GM12878 (cell line): Measurements from ENCODE around the gene YPEL2. TPM values are rescaled to one million over a fixed set of nuclear protein-coding genes. Genes with fewer than 3 reads are reported as not detected.

Source experiments
- ATAC-seq: fragments of 200-7000 bp; cut with Tn5 transposase; 3 replicates; pipeline ENCODE4 v1.9.1; 2020; ENCODE audit warnings: mild to moderate bottlenecking, moderate library complexity
- BruUV-seq: library from RNA; stranded (reverse); fragments of 400-500 nt; replicated peaks from 2 replicates; lab custom pipeline; 2021; lab: Mats Ljungman, UMichigan
- CTCF ChIA-PET: fragments of 300-600 bp; sonication (Branson Sonifier 250); formaldehyde crosslinking; extraction: SDS; loops from one replicate; lab custom pipeline; 2021; ENCODE audit warnings: inconsistent platforms; lab: Yijun Ruan, JAX
- POLR2A ChIA-PET: fragments of 350-600 bp; formaldehyde crosslinking; extraction: SDS; loops from one replicate; lab custom pipeline; 2021; ENCODE audit warnings: inconsistent platforms; lab: Charles Lee
- RAD21 ChIA-PET: fragments of 300-600 bp; sonication (Branson Sonifier 250); formaldehyde crosslinking; loops from one replicate; lab custom pipeline; 2023; ENCODE audit warnings: antibody characterized with exemption; ENCODE audit not compliant: unreplicated experiment; lab: Charles Lee
- SMC1A ChIA-PET: fragments of 300-600 bp; sonication (Branson Sonifier 250); formaldehyde crosslinking; loops from one replicate; lab custom pipeline; 2023; ENCODE audit not compliant: unreplicated experiment, uncharacterized antibody; lab: Charles Lee
- DNase-seq: peaks from one replicate; pipeline ENCODE4 v3.0.0-alpha.2; 2011; ENCODE audit warnings: low read depth, low spot score
- FAIRE-seq: peaks from 3 replicates; lab custom pipeline; 2011; peaks lifted over from hg19 to GRCh38; lab: Jason Lieb, UNC
- H2AFZ ChIP-seq: 2 replicates; pipeline ENCODE4 v1.6.0; 2011; ENCODE audit warnings: low read depth, low read length, control low read depth; ENCODE audit not compliant: control insufficient read depth
- H3K27ac ChIP-seq: 2 replicates; pipeline ENCODE4 v1.5.1; 2011; ENCODE audit warnings: control low read depth; ENCODE audit not compliant: control insufficient read depth, insufficient read depth
- H3K27me3 ChIP-seq, 2 experiments: replicated peaks in 1 of 2; 2 replicates each; pipeline versions ENCODE4 v1.6.0 to v1.6.1; 2011; ENCODE audit warnings: low read length in 1 of 2; ENCODE audit not compliant: control insufficient read depth in 2 of 2, insufficient read depth in 2 of 2
- H3K36me3 ChIP-seq, 2 experiments: 2 replicates each; pipeline ENCODE4 v1.5.1; 2011; ENCODE audit warnings: low read length in 1 of 2; ENCODE audit not compliant: control insufficient read depth in 2 of 2, insufficient read depth in 2 of 2
- H3K4me1 ChIP-seq: 2 replicates; pipeline ENCODE4 v1.6.1; 2011; ENCODE audit warnings: mild to moderate bottlenecking, low read length, moderate library complexity, mixed read lengths; ENCODE audit not compliant: control insufficient read depth, insufficient read depth
- H3K4me2 ChIP-seq: 2 replicates; pipeline ENCODE4 v1.6.0; 2011; ENCODE audit warnings: control low read depth; ENCODE audit not compliant: control insufficient read depth, insufficient read depth
- H3K4me3 ChIP-seq: fragments of 200-600 bp; sonication (generic); 2 replicates; pipeline ENCODE4 v1.5.1; 2016
- H3K79me2 ChIP-seq: 2 replicates; pipeline ENCODE4 v1.6.0; 2011; ENCODE audit warnings: low read length; ENCODE audit not compliant: control insufficient read depth, insufficient read depth
- H3K9ac ChIP-seq: 2 replicates; pipeline ENCODE4 v1.8.0; 2011; ENCODE audit warnings: low read length, control low read depth, mixed read lengths; ENCODE audit not compliant: control insufficient read depth, insufficient read depth
- H3K9me3 ChIP-seq: replicated peaks from 3 replicates; pipeline ENCODE4 v1.5.1; 2011; ENCODE audit warnings: mild to moderate bottlenecking, low read length; ENCODE audit not compliant: control insufficient read depth, insufficient read depth
- H4K20me1 ChIP-seq: 2 replicates; pipeline ENCODE4 v1.6.0; 2011; ENCODE audit not compliant: control insufficient read depth, insufficient read depth
- CBX3 ChIP-seq: fragments of 200-600 bp; sonication (generic); IDR thresholded peaks from 2 replicates; pipeline ENCODE4 v1.6.1; 2016; ENCODE audit warnings: low read depth, borderline replicate concordance
- CHD1 ChIP-seq: IDR thresholded peaks from 2 replicates; pipeline ENCODE4 v1.6.1; 2012; ENCODE audit warnings: low read depth, low read length, improper control_type of control experiment
- EED ChIP-seq: sonication (generic); IDR thresholded peaks from 2 replicates; pipeline ENCODE4 v1.6.1; 2016; ENCODE audit warnings: antibody characterized with exemption, low read depth
- ETV6 ChIP-seq, 2 experiments: fragments of 450-650 bp in 1 of 2; IDR thresholded peaks in 1 of 2; conservative IDR thresholded peaks in 1 of 2; 2 replicates each; pipeline ENCODE4 v1.6.1; 2014; ENCODE audit warnings: antibody characterized with exemption in 1 of 2, borderline replicate concordance in 1 of 2, low read depth in 1 of 2, mild to moderate bottlenecking in 1 of 2, moderate library complexity in 1 of 2
- FOXM1 ChIP-seq: IDR thresholded peaks from 2 replicates; pipeline ENCODE4 v1.6.1; 2012; ENCODE audit warnings: low read depth, mild to moderate bottlenecking, inconsistent platforms, low read length, moderate library complexity
- SMAD5 ChIP-seq: IDR thresholded peaks from 2 replicates; pipeline ENCODE4 v1.6.1; 2016; ENCODE audit warnings: antibody characterized with exemption, low read depth
- SP1 ChIP-seq: IDR thresholded peaks from one replicate; pipeline ENCODE4 v1.6.1; 2011; ENCODE audit warnings: low read depth, low read length
- SRF ChIP-seq, 2 experiments: IDR thresholded peaks; 2 replicates each; pipeline ENCODE4 v1.6.1; 2011; ENCODE audit warnings: low read depth in 2 of 2, low read length in 2 of 2, mild to moderate bottlenecking in 1 of 2, moderate library complexity in 1 of 2
- TARDBP ChIP-seq: IDR thresholded peaks from 2 replicates; pipeline ENCODE4 v1.6.1; 2016; ENCODE audit warnings: borderline replicate concordance
- TCF12 ChIP-seq: IDR thresholded peaks from 2 replicates; pipeline ENCODE4 v1.6.1; 2011; ENCODE audit warnings: low read depth, mild to moderate bottlenecking, low read length
- TCF3 ChIP-seq: IDR thresholded peaks from 2 replicates; pipeline ENCODE4 v1.6.1; 2012; ENCODE audit warnings: low read depth, mild to moderate bottlenecking, low read length, borderline replicate concordance; ENCODE audit not compliant: insufficient read depth
- ZSCAN29 ChIP-seq: fragments of 450-650 bp; IDR thresholded peaks from 2 replicates; pipeline ENCODE4 v1.6.1; 2017; ENCODE audit warnings: mild to moderate bottlenecking, moderate library complexity
- ZZZ3 ChIP-seq: IDR thresholded peaks from 2 replicates; pipeline ENCODE4 v1.6.1; 2011; ENCODE audit warnings: low read depth; ENCODE audit not compliant: control insufficient read depth, insufficient read length
- WGBS: methylation state at CpG from one replicate; pipeline ENCODE4 v1.1.6; 2016; ENCODE audit warnings: low lambda C conversion rate; ENCODE audit not compliant: insufficient replicate concordance, insufficient coverage; ENCODE audit errors: missing lambda C conversion rate; 5-methylcytosine and 5-hydroxymethylcytosine counted together
- in situ Hi-C: fragments of 300-500 bp; cut with MboI; formaldehyde crosslinking; loops from 9 replicates; pipeline ENCODE4 v1.14.3; 2018; ENCODE audit warnings: mixed read lengths
- intact Hi-C: fragments of 100-400 bp; cut with micrococcal nuclease; formaldehyde crosslinking; loops from one replicate; pipeline ENCODE4 v1.14.2; 2022; ENCODE audit not compliant: unreplicated experiment
- polyA plus RNA-seq, 11 experiments: library from polyadenylated mRNA; depleted of rRNA in 4 of 11; unstranded in 6 of 11; stranded (reverse) in 5 of 11; fragments of >200 nt; fragmentation: Nextera tagmentation in 4 of 11; fragmentation: Illumina TruSeq in 1 of 11; extraction: Ambion mirVana in 4 of 11; extraction: Trizol in 1 of 11; gene quantifications; 1 replicate in 1 of 11; 2 replicates in 10 of 11; pipeline versions ENCODE4 v1.2.1 to v1.2.3, GENCODE V29; 2011 to 2016; ENCODE audit warnings: inconsistent platforms in 2 of 11, missing spikeins in 2 of 11, low read depth in 1 of 11
- total RNA-seq, 4 experiments: library from RNA; depleted of rRNA in 3 of 4; stranded (reverse); fragments of >200 nt in 3 of 4; fragmentation: Illumina TruSeq in 1 of 4; extraction: Trizol in 1 of 4; gene quantifications; 2 replicates each; pipeline versions ENCODE4 v1.2.1 to v1.2.3, GENCODE V29; 2013 to 2021
- TF ChIP-seq, protein P1 (sequence below): fragments of 450-650 bp; IDR thresholded peaks from 2 replicates; pipeline ENCODE4 v1.6.1; 2018; ENCODE audit warnings: mild to moderate bottlenecking, low read depth, moderate library complexity; ENCODE audit not compliant: partially characterized antibody
- TF ChIP-seq, protein P2 (sequence below): IDR thresholded peaks from 2 replicates; pipeline ENCODE4 v1.6.1; 2011; ENCODE audit warnings: mild to moderate bottlenecking, low read depth, low read length, moderate library complexity; ENCODE audit not compliant: insufficient replicate concordance
- TF ChIP-seq, protein P3 (sequence below): fragments of 450-650 bp; formaldehyde crosslinking; IDR thresholded peaks from 2 replicates; pipeline ENCODE4 v1.5.0; 2022; ENCODE audit warnings: mild to moderate bottlenecking, missing genetic modification characterization

Gene YPEL2
- total and polyA plus RNA-seq, 10 of the 15 experiments (the other 5 are each of a cell fraction or from before 2014, with no cell fraction given), result 0.11 to 8.1 (median 0.48) TPM

- DNase-seq (no peak), FAIRE-seq (no peak), ATAC-seq (no peak)
- in situ Hi-C loops (no loop called here), intact Hi-C loops (no loop called here)
- ChIA-PET POLR2A (interaction anchor here (0.6 kb wide), 1 partner anchor 1144 kb away, joined by 3 read pairs; no protein-coding TSS in a partner anchor), RAD21 (no interaction called here), CTCF (interaction anchor here (0.6 kb wide), 1 partner anchor 49 kb away, joined by 4 read pairs; no protein-coding TSS in a partner anchor), SMC1A (interaction anchor here (0.7 to 1.3 kb wide), 3 partner anchors 37 to 61 kb away, joined by 3 read pairs; no protein-coding TSS in a partner anchor)
- Histone ChIP-seq H3K4me1 (peaks cover 33% of the 10 kb centered on the region), H2AFZ (no peak overlapping the region), H3K9ac (no peak overlapping the region), H3K27ac (no peak overlapping the region), H3K4me2 (no peak overlapping the region), H3K4me3 (no peak overlapping the region), H3K9me3 (no peaks in the 10 kb centered on the region; the same call in 2 of the 3 replicates), H3K27me3 (no peaks in the 10 kb centered on the region), H3K36me3 (no peaks in the 10 kb centered on the region), H3K79me2 (no peaks in the 10 kb centered on the region), H4K20me1 (no peaks in the 10 kb centered on the region)
- 58% methylated on average over 4 of the region's 4 CpGs for WGBS
- TF ChIP-seq, protein P1, sequence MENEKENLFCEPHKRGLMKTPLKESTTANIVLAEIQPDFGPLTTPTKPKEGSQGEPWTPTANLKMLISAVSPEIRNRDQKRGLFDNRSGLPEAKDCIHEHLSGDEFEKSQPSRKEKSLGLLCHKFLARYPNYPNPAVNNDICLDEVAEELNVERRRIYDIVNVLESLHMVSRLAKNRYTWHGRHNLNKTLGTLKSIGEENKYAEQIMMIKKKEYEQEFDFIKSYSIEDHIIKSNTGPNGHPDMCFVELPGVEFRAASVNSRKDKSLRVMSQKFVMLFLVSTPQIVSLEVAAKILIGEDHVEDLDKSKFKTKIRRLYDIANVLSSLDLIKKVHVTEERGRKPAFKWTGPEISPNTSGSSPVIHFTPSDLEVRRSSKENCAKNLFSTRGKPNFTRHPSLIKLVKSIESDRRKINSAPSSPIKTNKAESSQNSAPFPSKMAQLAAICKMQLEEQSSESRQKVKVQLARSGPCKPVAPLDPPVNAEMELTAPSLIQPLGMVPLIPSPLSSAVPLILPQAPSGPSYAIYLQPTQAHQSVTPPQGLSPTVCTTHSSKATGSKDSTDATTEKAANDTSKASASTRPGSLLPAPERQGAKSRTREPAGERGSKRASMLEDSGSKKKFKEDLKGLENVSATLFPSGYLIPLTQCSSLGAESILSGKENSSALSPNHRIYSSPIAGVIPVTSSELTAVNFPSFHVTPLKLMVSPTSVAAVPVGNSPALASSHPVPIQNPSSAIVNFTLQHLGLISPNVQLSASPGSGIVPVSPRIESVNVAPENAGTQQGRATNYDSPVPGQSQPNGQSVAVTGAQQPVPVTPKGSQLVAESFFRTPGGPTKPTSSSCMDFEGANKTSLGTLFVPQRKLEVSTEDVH, result no peak
- TF ChIP-seq ETV6 (conservative IDR thresholded peaks at IDR 0.05 in 1 of 2, IDR thresholded peaks at IDR 0.05 in 1 of 2; ENCODE audit: borderline replicate concordance in 1 of 2, low read depth in 1 of 2) (no peak), TCF12 (no peak), EED (no peak), SRF (IDR thresholded peaks at IDR 0.05; ENCODE audit: low read depth in 2 of 2, low read length in 2 of 2) (no peak), CHD1 (no peak), ZSCAN29 (no peak), SMAD5 (no peak), CBX3 (no peak), ZZZ3 (no peak), TCF3 (no peak), TARDBP (no peak), FOXM1 (no peak), SP1 (no peak)
- TF ChIP-seq, protein P2, sequence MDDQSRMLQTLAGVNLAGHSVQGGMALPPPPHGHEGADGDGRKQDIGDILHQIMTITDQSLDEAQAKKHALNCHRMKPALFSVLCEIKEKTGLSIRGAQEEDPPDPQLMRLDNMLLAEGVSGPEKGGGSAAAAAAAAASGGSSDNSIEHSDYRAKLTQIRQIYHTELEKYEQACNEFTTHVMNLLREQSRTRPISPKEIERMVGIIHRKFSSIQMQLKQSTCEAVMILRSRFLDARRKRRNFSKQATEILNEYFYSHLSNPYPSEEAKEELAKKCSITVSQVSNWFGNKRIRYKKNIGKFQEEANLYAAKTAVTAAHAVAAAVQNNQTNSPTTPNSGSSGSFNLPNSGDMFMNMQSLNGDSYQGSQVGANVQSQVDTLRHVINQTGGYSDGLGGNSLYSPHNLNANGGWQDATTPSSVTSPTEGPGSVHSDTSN, result no peak
- TF ChIP-seq, protein P3, sequence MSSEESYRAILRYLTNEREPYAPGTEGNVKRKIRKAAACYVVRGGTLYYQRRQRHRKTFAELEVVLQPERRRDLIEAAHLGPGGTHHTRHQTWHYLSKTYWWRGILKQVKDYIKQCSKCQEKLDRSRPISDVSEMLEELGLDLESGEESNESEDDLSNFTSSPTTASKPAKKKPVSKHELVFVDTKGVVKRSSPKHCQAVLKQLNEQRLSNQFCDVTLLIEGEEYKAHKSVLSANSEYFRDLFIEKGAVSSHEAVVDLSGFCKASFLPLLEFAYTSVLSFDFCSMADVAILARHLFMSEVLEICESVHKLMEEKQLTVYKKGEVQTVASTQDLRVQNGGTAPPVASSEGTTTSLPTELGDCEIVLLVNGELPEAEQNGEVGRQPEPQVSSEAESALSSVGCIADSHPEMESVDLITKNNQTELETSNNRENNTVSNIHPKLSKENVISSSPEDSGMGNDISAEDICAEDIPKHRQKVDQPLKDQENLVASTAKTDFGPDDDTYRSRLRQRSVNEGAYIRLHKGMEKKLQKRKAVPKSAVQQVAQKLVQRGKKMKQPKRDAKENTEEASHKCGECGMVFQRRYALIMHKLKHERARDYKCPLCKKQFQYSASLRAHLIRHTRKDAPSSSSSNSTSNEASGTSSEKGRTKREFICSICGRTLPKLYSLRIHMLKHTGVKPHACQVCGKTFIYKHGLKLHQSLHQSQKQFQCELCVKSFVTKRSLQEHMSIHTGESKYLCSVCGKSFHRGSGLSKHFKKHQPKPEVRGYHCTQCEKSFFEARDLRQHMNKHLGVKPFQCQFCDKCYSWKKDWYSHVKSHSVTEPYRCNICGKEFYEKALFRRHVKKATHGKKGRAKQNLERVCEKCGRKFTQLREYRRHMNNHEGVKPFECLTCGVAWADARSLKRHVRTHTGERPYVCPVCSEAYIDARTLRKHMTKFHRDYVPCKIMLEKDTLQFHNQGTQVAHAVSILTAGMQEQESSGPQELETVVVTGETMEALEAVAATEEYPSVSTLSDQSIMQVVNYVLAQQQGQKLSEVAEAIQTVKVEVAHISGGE (CRISPR knock-in tag), result no peak
- no TSS peak for BruUV-seq
Observed at GRCh38 chr17:59378675-59379074, 47.2 kb downstream of the YPEL2 start.
